ENCODE measurements around the gene ZNF587B.
A peak's percentile ranks its signal among the peaks of the same experiment; 100 is the strongest.
"Not testable (repeated sequence)": the region's sequence is repeated elsewhere in the genome, so short reads cannot be mapped to it uniquely, and the experiment has no call there.

The ZNF587B gene

DNA sequence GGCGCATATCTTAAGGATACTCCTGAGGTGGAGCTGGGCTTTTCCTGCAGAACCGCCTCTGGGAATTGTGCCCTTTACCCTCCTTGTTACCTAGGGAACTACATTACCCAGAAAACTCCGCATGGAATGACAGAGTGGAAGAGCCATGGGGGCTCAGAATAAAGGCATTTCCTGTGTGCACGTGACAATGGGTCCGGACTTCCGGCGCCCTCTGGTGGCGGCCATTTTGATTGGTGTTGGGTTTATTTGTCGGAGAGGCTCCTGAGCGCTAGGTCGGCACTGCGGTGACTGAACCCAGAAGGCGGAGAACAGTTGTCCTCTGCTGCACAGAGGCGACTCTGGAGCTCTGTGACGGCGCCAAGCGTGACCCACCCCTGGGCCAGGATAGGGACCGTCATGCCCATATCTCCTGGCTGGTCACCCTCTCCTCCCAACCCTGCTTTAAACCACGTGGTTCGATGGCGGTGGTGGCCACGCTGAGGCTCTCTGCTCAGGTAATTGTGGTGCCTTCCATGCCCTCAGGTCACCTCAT lies at the start of gene ZNF587B:
Gene ZNF587B (plus strand): TSS at position 229 of the 532 bp plus-strand sequence. CDS start 230 bp downstream, at position 459.
- DNase-seq = no peak

DNA sequence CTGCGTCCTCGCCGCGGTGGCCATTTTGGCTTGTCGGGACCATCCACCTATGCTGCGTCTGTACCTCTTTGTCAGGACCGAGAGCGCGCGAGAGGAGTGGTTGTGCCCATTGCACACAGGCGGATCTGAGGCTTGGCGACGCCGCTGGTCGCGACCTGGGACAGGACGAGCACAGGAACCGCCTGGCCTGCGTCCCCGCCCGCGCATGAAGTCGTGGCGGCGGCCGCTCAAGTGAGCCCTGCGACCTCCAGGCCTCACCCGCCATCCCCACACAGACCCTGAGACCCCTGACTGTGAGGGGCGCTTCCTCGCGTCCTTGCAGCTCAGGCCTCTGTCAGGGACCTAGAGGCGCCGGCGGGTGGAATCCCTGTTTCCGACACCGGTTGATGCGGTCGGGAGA lies 43.8 kb upstream of the ZNF587B start:
- DNase-seq = no peak

DNA sequence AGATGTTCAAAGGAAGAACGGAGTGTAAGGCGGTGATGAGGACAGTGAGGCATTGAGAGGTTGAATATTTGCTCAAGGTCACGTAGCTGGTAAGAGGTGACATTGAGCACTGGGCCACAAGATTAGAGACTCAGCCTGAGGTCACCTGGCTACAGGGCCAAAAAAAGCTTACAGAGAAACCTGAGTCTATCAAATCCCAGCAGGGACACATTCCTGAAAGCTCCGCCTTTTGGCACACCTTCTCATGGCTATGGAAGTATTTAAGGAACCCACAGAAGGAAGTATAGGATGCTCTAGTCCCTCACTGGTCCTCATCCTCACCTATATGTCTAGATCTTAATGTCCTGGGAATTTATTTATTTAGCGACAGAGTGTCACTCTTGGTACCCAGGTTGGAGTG lies 43.2 kb upstream of the ZNF587B start:
- DNase-seq = no peak

DNA sequence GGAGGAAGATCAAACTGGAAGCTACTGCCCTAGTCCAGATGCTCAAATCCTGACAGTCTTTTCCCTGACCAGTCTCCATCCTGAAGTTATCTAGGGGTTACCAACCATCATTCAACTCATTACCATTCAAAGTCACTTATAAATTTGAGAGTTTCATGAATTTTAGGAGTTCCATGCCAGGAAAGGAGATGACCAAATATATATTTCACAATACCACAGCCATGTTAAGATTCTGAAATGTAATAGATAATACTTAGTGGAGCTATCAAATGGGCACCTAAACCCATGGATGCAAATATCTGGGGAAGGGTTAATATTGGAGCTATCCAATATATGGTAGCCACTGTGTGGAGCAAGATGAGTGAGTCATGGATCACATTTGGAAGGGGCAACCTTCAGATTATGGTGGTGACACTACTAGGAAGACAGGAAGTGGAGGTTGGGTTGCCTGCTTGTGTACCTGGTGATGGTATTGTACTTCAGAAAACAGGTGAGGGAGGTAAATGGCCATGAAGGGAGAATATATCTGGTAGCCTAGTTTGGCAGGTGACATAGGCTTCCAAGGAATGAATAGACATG lies 41.9 kb upstream of the ZNF587B start:
- DNase-seq = no peak

DNA sequence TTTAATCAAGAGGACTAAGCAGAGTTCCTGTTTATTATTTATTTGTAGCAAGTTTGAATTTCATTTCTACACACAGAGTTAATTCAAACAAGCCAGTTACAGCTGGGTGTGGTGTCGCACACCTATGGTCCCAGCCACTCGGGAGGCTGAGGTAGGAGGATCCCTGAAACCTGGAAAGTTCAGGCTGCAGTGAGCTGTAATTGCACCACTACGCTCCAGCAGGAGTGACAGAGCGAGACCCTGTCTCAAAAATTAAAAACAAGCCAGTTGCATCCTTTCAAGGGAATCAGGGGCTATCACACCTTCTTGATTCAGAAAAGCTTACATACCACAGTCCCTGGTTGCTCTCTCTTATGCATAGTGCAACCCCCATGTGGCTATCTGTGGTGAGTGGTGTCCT lies 40.8 kb upstream of the ZNF587B start:
- DNase-seq = no peak

DNA sequence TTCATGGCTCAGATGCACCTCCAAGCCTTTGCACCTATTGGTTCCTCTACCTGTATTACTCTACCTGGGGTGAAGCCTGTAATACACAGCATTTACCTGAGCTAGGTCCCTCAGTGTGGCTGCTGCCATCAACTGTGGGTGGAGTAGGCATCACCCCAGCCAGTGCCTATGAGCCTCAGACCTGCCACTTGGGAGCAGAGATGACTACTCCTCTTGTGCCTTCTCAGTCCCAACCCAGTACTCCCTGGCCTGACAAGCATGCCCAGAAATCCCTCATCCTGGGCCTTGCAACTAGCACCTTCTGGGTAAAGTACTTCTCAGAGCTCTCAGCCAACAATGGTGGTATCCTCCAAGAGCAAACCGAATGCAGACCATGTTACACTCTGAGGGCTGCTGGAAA lies 33.5 kb upstream of the ZNF587B start:
- not testable (repeated sequence) for DNase-seq

DNA sequence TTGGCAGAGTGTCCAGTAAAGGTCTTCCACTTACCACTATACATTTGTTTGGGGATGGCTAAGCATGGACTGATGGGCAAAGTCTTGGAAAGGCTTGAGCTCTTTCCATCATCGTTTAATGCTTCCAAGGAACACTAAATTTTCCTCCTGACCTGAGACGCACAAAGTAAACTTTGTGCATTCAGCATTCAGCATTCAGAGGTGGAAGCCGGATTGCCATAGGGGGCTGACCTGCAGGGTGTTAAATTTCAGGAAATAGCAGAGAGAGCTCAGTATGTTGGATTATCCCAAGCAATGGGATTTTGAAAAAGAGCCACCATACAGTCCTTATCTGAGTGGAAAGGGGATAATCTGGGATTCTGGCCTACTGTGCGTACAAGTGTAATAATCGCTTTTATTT lies 29.4 kb upstream of the ZNF587B start:
- DNase-seq = no peak

DNA sequence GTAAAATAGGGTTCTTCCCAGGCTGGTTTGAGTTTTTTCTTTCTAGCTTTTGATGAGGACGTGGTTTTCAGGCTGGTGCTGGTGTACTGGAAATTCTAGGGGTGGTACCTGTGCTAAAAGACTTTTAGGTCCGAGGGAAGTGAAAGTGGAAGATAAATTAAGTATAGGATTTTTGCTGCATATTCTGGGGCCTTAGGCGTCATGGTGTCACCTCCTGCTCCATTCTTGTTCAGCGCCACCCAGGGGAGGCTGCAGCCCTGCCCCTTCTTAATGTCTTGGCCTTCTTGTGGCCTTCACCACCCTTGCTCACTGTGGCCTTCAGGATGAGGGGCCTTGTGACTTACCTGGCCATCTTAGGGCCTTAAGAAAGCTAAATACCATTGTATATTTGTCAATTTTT lies 27.8 kb upstream of the ZNF587B start:
- no peak for DNase-seq

DNA sequence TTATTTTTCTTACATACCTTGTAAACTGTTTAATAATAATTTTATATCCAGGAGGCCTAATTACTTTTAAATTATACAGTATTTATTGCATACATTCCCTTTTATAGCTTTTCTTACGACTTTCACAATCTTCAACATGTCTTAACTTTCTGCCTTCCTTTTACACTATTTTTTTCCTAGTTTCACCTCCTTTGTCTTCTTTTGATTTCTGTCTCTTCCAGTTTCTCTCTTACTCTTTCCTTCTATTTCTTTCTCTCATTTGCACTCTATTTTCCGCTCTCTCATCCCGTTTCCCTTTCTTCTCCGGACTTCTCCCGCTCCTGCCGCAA lies 26.9 kb upstream of the ZNF587B start:
- DNase-seq = no peak

DNA sequence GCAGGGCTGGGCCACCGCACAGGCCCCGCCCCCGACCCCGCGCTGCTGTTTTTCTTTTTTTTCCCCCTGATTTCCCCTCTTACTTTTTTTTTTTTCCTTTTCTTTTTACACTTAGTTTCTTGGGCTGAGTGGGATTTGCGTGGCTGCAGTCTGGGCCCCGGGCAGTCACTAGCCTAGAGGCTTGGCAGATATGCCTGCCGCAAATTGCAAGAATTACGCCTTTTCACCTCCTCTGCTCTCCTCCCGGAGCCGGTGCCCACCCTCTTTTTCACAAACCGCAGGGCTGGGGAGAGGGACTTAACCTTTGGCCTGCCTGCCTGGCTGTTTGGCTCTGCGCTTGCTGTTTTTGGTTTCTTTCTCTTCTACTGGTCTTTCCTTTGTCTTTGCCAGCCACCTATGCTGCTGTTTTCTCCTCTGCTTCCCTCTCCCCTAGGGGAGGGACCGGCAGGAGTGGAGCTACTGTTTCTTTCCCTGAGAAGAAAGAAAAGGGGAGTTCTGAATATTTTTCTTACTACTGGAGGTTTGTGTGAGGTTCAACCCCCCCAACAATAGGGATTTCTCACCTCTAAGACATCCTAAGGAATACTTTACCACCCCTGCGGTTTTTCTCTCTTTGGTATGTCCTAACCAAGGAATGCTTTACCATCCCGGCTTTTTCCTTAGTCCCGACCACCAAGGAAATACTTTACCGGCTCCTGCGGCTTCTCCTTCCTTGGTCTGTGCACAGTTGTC lies 26.3 kb upstream of the ZNF587B start:
- DNase-seq = no peak

DNA sequence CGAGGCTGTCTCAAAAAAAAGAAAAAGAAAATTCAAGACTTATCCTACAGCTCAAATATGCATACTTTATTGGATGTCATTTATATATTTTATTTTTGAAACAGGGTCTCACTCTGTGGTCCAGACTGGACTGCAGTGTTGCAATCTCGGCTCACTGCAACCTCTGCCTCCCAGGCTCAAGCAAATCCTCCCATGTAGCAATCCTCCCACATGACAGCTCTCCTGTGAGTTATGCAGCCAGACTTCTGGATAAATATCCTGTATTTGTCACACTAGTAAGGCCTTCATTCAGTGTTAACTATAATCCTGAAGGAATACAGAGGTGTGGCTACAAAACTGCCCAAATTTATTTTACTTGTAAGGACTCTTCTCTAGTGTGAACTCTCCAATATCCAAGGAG lies 22.6 kb upstream of the ZNF587B start:
- no peak for DNase-seq

DNA sequence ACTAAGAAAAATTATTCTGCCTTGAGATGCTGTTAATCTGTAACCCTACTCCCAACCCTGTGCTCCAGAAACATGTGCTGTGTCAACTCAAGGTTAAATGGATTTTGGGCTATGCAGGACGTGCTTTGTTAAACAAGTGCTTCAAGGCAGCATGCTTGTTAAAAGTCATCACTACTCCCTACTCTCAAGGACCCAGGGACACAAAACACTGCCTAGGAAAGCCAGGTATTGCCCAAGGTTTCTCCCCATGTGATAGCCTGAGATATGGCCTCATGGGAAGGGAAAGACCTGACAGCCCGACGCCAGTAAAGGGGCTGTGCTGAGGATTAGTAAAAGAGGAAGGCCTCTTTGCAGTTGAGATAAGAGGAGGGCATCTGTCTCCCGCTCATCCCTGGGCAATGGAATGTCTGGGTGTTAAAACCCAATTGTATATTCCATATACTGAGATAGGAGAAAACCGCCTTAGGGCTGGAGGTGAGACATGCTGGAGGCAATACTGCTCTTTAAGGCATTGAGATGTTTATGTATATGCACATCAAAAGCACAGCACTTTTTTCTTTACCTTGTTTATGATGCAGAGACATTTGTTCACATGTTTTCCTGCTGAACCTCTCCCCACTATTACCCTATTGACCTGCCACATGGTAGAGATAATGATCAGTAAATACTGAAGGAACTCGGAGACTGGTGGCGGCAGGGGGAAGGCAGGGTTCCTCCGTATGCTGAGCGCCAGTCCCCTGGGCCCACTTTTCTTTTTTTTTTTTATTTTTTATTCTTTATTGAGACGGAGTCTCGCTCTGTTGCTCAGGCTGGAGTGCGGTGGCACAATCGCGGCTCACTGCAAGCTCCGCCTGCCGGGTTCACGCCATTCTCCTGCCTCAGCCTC lies 19.4 kb upstream of the ZNF587B start:
- DNase-seq = not testable (repeated sequence)

DNA sequence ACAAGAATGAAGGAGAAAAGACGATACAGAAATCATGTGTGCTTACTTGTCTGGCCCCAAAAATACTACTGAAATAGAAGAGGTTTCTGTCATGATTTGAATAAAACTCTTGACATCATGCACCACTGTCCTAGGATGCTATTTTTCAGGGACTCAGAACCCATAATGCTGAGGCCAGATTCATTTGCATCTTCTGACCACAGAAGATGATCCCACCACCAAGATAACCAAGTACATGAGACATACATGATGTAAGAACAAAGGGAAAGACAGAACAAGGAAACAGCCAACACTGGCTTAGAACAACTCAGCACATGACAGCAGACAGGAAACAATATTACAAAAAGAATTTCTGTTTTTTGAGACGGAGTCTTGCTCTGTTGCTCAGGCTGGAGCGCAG lies 17.9 kb upstream of the ZNF587B start:
- no peak for DNase-seq

DNA sequence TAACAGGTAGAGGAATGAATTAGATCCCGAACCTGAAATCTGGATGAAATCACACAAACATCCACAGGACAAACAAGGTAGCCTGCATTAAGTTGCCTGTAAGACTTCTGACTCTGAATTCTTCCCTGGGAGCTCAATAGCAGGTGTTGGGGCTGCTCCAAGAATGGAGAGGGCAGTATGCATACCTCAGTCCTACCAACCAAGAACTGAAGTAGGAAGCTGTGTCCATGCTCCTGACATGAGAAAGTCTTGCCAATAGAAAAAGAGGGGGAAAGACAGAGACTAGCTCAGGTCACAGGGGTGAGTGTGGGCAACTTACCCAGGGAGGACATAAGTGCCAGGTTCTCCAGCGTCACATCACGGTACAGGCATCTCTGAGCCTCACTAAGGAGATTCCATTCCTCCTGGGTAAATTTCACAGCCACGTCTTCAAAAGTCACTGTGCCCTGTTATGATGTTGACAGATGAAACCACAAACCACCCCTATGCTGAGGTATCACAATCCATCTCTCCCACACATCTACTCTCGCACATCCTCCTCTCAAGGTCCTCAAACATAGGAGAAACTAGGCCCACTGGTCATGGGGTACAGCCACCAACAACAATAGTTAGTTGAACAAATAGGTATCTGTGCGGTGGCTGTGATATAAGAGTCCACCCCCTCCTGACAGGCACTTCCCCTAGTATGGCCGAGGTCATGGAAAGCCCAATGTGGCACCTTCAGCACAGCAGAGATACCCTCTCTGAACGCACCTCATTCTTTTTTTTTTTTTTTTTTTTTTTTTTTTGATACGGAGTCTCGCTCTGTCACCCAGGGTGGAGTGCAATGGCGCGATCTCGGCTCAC lies 16.9 kb upstream of the ZNF587B start:
- DNase-seq = not testable (repeated sequence)

DNA sequence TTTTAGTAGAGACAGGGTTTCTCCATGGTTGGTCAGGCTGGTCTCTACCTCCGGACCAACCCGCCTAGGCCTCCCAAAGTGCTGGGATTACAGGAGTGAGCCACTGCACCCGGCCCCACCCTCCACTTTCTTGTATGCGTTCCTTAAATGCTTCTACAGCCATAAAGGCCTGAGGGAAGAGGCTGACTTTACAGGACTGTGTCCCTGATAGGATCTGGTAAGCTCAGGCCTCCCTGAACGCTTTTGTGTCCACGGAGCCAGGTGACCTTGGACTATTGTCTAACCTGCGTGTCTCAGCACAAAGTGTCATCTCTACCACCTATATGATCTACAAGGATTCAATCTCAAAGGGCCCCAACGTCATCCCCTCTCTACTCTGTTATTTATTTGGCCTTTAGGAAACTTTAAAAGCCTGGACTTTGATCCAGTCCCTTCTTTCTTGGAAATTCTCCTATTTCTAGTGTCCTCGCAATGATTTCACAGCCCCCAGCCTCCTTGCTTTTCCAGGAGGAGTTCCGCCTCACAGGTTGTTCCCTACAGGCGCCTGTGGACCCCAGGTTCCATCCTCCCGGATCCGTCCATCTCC lies 16.1 kb upstream of the ZNF587B start:
- DNase-seq = no peak

DNA sequence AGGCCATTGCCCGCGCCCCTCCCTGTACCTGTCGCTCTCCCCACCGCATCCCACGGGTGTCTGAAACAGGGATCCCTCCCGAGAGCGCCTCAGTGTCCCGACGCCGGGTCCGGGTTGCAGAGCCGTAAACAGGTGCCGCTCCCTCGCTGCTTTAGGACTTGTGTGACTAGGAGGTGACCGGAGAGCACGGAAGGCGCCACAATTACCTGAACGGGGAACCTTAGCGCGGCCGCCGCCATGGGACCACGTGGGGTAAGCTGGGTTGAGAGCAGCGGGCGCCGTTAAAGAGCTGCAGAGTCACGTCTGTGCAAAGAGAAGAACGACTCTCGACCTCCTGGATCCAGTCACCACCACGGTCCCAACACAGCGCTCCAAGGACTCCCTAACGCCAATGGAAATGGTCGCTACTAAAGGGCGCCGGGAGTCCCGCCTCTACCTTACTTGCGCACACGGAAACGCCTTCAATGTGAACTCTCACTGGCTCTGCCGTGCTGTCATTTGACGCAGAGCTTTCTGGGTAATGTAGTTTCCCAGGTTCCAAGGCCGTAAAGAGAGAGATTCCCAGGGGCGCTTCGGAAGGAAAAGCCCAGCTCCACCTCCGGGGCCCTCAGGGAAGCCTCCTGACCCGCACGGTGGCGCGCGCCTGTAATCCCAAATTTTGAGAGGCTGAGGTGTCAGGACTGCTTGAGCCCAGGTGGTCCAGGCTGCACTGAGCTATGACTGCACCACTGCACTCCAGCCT lies 15.4 kb upstream of the ZNF587B start, which contains the start of gene ZNF552:
Gene ZNF552 (minus strand): TSS at position 409 of the 742 bp plus-strand sequence. CDS start 170 bp downstream, at position 239.
- DNase-seq = peak; percentile 84 to 88

DNA sequence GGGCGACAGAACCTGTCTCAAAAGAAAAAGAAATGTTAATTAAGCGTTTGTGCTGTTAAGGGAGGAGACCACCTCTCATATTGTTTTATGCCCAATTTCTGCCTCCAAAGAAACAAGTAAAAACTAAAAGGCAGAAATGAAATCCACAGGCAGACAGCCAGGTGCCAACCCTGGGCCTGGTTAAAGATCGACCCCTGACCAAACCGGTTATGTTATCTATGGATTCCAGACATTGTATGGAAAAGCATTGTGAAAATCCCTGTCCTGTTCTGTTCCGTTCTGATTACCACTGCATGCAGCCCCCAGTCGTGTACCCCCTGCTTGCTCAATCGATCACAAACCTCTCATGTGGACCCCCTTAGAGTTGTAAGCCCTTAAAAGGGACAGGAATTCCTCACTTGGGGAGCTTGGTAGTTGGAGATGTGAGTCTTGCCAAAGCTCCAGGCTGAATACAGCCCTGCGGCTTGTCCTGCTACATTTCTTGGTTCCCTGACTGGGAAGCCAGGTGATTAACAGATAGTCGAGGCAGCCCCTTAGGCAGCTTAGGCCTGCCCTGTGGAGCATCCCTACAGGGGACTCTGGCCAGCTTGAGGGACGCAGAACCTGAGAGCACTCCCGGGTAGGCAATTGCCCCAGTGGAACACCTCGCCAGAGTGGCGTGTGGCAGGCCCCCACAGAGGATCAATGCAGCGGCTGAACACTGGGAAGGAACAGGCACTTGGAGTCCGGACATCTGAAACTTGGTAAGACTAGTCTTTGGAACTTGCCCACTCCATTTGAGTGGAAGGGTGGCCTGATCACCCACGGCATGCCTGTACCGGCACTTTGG lies 14.6 kb upstream of the ZNF587B start:
- no peak for DNase-seq

DNA sequence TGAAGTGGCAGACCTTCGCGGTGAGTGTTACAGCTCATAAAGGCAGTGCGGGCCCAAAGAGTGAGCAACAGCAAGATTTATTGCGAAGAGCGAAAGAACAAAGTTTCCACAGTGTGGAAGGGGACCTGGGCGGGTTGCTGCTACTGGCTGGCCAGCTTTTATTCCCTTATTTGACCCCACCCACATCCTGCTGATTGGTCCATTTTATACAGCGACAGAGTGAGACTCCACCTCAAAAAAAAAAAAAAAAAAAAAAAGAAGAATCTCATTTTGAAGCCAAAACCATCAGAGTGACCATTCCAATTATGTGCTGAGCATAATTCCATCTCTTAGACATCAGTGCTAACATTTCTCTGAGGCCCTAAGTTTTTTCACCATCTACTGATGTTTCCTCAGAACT lies 13.4 kb upstream of the ZNF587B start:
- DNase-seq = no peak

DNA sequence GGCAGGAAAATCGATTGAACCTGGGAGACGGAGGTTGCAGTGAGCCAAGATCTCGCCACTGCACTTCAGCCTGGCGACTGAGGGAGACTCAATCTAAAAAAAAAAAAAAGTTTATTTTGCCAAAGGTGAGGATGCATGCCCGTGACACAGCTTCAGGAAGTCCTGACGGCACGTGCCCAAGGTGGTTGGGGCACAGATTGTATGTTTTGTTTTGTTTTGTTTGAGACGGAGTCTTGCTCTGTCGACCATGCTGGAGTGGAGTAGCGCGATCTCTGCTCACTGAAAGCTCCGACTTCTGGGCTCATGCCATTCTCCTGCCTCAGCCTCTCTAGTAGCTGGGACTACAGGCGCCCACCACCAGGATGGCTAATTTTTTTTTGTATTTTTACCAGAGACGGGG lies 12.1 kb upstream of the ZNF587B start:
- no peak for DNase-seq

DNA sequence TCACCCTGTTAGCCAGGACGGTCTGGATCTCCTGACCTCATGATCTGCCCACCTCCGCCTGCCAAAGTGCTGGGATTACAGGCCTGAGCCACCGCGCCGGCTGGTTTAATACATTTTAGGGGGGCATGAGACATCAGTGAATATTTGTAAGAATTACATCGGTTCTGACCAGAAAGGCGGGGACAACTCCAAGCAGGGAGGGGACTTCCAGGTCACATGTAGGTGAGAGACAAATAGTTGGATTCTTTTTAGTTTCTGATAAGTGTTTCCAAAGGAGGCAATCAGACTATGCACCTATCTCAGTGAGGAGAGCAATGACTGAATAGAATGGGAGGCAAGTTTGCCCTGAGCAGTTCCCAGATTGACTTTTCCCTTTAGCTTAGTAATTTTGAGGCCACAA lies 11.7 kb upstream of the ZNF587B start:
- no peak for DNase-seq

All from AML-193 (cell line).